H9 (cell line): ENCODE measurements around the gene WDR73. TPM values are rescaled to one million over a fixed set of nuclear protein-coding genes. Genes with fewer than 3 reads are reported as not detected.

ENCODE experiments used
- DNase-seq: peaks from one replicate; pipeline ENCODE4 v3.0.0-alpha.2; 2017
- H2AFZ ChIP-seq: one replicate; pipeline ENCODE4 v1.6.1; 2013; ENCODE audit warnings: mild to moderate bottlenecking, low read length, control low read depth, moderate library complexity
- H2AK5ac ChIP-seq: 2 replicates; pipeline ENCODE4 v1.6.1; 2013; ENCODE audit warnings: low read length, control low read depth, mixed read lengths; ENCODE audit not compliant: insufficient read length
- H2BK120ac ChIP-seq: one replicate; pipeline ENCODE4 v1.6.1; 2013; ENCODE audit warnings: low read depth, mild to moderate bottlenecking, low read length, control low read depth, inconsistent platforms; ENCODE audit not compliant: poor library complexity, severe bottlenecking
- H2BK12ac ChIP-seq: 2 replicates; pipeline ENCODE4 v1.6.1; 2013; ENCODE audit warnings: low read length, control low read depth, mixed read lengths, low read depth; ENCODE audit not compliant: insufficient read length
- H2BK15ac ChIP-seq: 2 replicates; pipeline ENCODE4 v1.6.1; 2013; ENCODE audit warnings: low read depth, low read length, control low read depth
- H2BK20ac ChIP-seq: one replicate; pipeline ENCODE4 v1.6.1; 2013; ENCODE audit warnings: low read depth, mild to moderate bottlenecking, low read length, control low read depth, inconsistent platforms; ENCODE audit not compliant: poor library complexity, severe bottlenecking
- H2BK5ac ChIP-seq: 2 replicates; pipeline ENCODE4 v1.6.1; 2013; ENCODE audit warnings: low read length, control low read depth, mixed read lengths; ENCODE audit not compliant: insufficient read length
- H3K14ac ChIP-seq: 2 replicates; pipeline ENCODE4 v1.6.1; 2013; ENCODE audit warnings: low read length, control low read depth; ENCODE audit not compliant: insufficient read depth
- H3K18ac ChIP-seq: 2 replicates; pipeline ENCODE4 v1.6.1; 2013; ENCODE audit warnings: low read depth, mild to moderate bottlenecking, mixed read lengths, low read length, control low read depth; ENCODE audit not compliant: insufficient read length
- H3K23ac ChIP-seq: 2 replicates; pipeline ENCODE4 v1.6.1; 2013; ENCODE audit warnings: low read length, control low read depth, mixed read lengths, low read depth; ENCODE audit not compliant: insufficient read length
- H3K23me2 ChIP-seq: 2 replicates; pipeline ENCODE4 v1.6.1; 2013; ENCODE audit warnings: low read depth, mild to moderate bottlenecking, mixed read lengths, low read length, control low read depth; ENCODE audit not compliant: insufficient read length, poor library complexity, severe bottlenecking
- H3K27ac ChIP-seq: 2 replicates; pipeline ENCODE4 v1.5.1; 2013; ENCODE audit warnings: low read length, control low read depth, mixed read lengths, low read depth; ENCODE audit not compliant: insufficient read length
- H3K27me3 ChIP-seq: 2 replicates; pipeline ENCODE4 v1.6.1; 2013; ENCODE audit warnings: low read length, control low read depth, inconsistent platforms; ENCODE audit not compliant: insufficient read depth
- H3K4ac ChIP-seq: 2 replicates; pipeline ENCODE4 v1.6.1; 2013; ENCODE audit warnings: low read depth, mild to moderate bottlenecking, control low read depth, inconsistent platforms, low read length, moderate library complexity
- H3K4me1 ChIP-seq: 2 replicates; pipeline ENCODE4 v1.6.1; 2013; ENCODE audit warnings: low read length, control low read depth, inconsistent platforms; ENCODE audit not compliant: insufficient read depth
- H3K4me2 ChIP-seq: 2 replicates; pipeline ENCODE4 v1.6.1; 2013; ENCODE audit warnings: low read length, control low read depth, mixed read lengths; ENCODE audit not compliant: insufficient read length, insufficient read depth
- H3K56ac ChIP-seq: 2 replicates; pipeline ENCODE4 v1.6.1; 2013; ENCODE audit warnings: low read depth, mild to moderate bottlenecking, mixed read lengths, low read length, control low read depth; ENCODE audit not compliant: insufficient read length
- H3K79me1 ChIP-seq: 2 replicates; pipeline ENCODE4 v1.6.1; 2013; ENCODE audit warnings: low read depth, mild to moderate bottlenecking, moderate library complexity, low read length, control low read depth, inconsistent platforms; ENCODE audit not compliant: insufficient read depth, poor library complexity, severe bottlenecking
- H3K79me2 ChIP-seq: 2 replicates; pipeline ENCODE4 v1.6.1; 2013; ENCODE audit warnings: low read length, control low read depth, inconsistent platforms; ENCODE audit not compliant: insufficient read depth
- H3K9ac ChIP-seq: 2 replicates; pipeline ENCODE4 v1.6.1; 2013; ENCODE audit warnings: low read length, control low read depth, mixed read lengths; ENCODE audit not compliant: insufficient read length; ENCODE audit errors: extremely low read depth
- H3K9me3 ChIP-seq: one replicate; pipeline ENCODE4 v1.6.1; 2013; ENCODE audit warnings: low read depth, low read length, inconsistent platforms; ENCODE audit not compliant: control insufficient read depth
- H3T11ph ChIP-seq: one replicate; pipeline ENCODE4 v1.6.1; 2013; ENCODE audit warnings: mild to moderate bottlenecking, low read length, control low read depth, inconsistent platforms
- H4K20me1 ChIP-seq: one replicate; pipeline ENCODE4 v1.6.1; 2013; ENCODE audit not compliant: control insufficient read depth, insufficient read length, insufficient read depth
- H4K5ac ChIP-seq: 2 replicates; pipeline ENCODE4 v1.6.1; 2013; ENCODE audit warnings: low read depth, mild to moderate bottlenecking, mixed read lengths, low read length, control low read depth; ENCODE audit not compliant: insufficient read length
- H4K8ac ChIP-seq: replicated peaks from 2 replicates; pipeline ENCODE4 v1.6.1; 2013; ENCODE audit warnings: low read length, control low read depth, mixed read lengths, low read depth; ENCODE audit not compliant: insufficient read length
- H4K91ac ChIP-seq: 2 replicates; pipeline ENCODE4 v1.6.1; 2013; ENCODE audit warnings: low read depth, mild to moderate bottlenecking, moderate library complexity, mixed read lengths, low read length, control low read depth; ENCODE audit not compliant: insufficient read length
- H3K27ac Mint-ChIP-seq, 3 experiments: 2 replicates in 2 of 3; 3 replicates in 1 of 3; pipeline ENCODE4 v1.8.0; 2020 to 2021; ENCODE audit warnings: mixed read lengths in 3 of 3, mild to moderate bottlenecking in 1 of 3, moderate library complexity in 1 of 3
- H3K27me3 Mint-ChIP-seq: 2 replicates; pipeline ENCODE4 v1.8.0; 2021; ENCODE audit warnings: low read depth, mild to moderate bottlenecking, moderate library complexity, mixed read lengths
- H3K36me3 Mint-ChIP-seq, 3 experiments: 2 replicates in 2 of 3; 3 replicates in 1 of 3; pipeline ENCODE4 v1.8.0; 2020 to 2021; ENCODE audit warnings: low read depth in 3 of 3, mixed read lengths in 3 of 3; ENCODE audit not compliant: insufficient read depth in 1 of 3
- H3K4me1 Mint-ChIP-seq, 2 experiments: 2 replicates each; pipeline ENCODE4 v1.8.0; 2020; ENCODE audit warnings: mixed read lengths in 2 of 2
- H3K4me3 Mint-ChIP-seq, 2 experiments: 2 replicates in 1 of 2; 3 replicates in 1 of 2; pipeline ENCODE4 v1.8.0; 2020 to 2021; ENCODE audit warnings: mild to moderate bottlenecking in 2 of 2, mixed read lengths in 2 of 2, moderate library complexity in 1 of 2
- H3K9me3 Mint-ChIP-seq, 2 experiments: 2 replicates in 1 of 2; 3 replicates in 1 of 2; pipeline ENCODE4 v1.8.0; 2020; ENCODE audit warnings: mild to moderate bottlenecking in 2 of 2, mixed read lengths in 2 of 2, moderate library complexity in 1 of 2
- CTCF ChIP-seq: fragments of 200-600 bp; sonication (generic); conservative IDR thresholded peaks from 3 replicates; pipeline ENCODE4 v1.8.0; 2021; ENCODE audit warnings: antibody characterized with exemption, mild to moderate bottlenecking
- WGBS: extraction: QIAGEN DNeasy Blood & Tissue Kit; methylation state at CpG from one replicate; pipeline ENCODE4 v1.1.7; 2013; ENCODE audit warnings: missing lambda C conversion rate, low lambda C conversion rate, mixed read lengths; ENCODE audit not compliant: insufficient read length; ENCODE audit errors: extremely low coverage; 5-methylcytosine and 5-hydroxymethylcytosine counted together
- total RNA-seq: library from RNA; stranded (reverse); gene quantifications from 2 replicates; pipeline ENCODE4 v1.2.1, GENCODE V29; 2021

WDR73 gene
- total RNA-seq, 1 experiment from 2014 or later, result 41.6 TPM

GRCh38 chr15:84690342-84690741 is 36.3 kb upstream of the WDR73 start:
- no peak overlapping the region for H3K4ac ChIP-seq
- peaks cover 30 to 58% (median 49%) of the 10 kb centered on the region in 3 experiments for H3K36me3 Mint-ChIP-seq
- no peak overlapping the region for H2BK15ac ChIP-seq
- H3K14ac ChIP-seq, result no peak overlapping the region
- H4K20me1 ChIP-seq, result no peaks in the 10 kb centered on the region
- no peaks in the 10 kb centered on the region for H3K27me3 Mint-ChIP-seq
- H2BK12ac ChIP-seq, result no peak overlapping the region
- no peak overlapping the region for H3K4me3 Mint-ChIP-seq
- H3K27ac Mint-ChIP-seq, result no peak overlapping the region; a peak in 1 of 7 replicates
- no peaks in the 10 kb centered on the region for H3K9me3 ChIP-seq
- H3K9ac ChIP-seq, result no peak overlapping the region
- H2AFZ ChIP-seq, result no peak overlapping the region
- H2AK5ac ChIP-seq, result no peak overlapping the region
- no peak overlapping the region for H3K23ac ChIP-seq
- no peak overlapping the region for H3K56ac ChIP-seq
- H3K4me1 Mint-ChIP-seq, result no peaks in the 10 kb centered on the region
- no peak for TF ChIP-seq CTCF
- no CpG with 5 or more reads among the region's 8 CpGs for WGBS
- H4K91ac ChIP-seq, result no peak overlapping the region
- H2BK20ac ChIP-seq, result no peak overlapping the region
- H4K5ac ChIP-seq, result no peak overlapping the region
- no peaks in the 10 kb centered on the region for H3K9me3 Mint-ChIP-seq
- no peaks in the 10 kb centered on the region for H3K27me3 ChIP-seq
- H3K23me2 ChIP-seq, result no peaks in the 10 kb centered on the region
- no peak overlapping the region for H3K18ac ChIP-seq
- no peak for DNase-seq
- H3K4me2 ChIP-seq, result no peak overlapping the region
- no peaks in the 10 kb centered on the region for H3K79me1 ChIP-seq
- H4K8ac ChIP-seq, result no peak overlapping the region
- no peak overlapping the region for H2BK5ac ChIP-seq
- no peaks in the 10 kb centered on the region for H3K4me1 ChIP-seq
- H3K27ac ChIP-seq, result no peak overlapping the region
- no peak overlapping the region for H3T11ph ChIP-seq
- no peak overlapping the region for H2BK120ac ChIP-seq
- no peaks in the 10 kb centered on the region; the same call in 1 of the 2 replicates for H3K79me2 ChIP-seq
